H9 (cell line): ENCODE data around the gene PDE3B. TPM values are rescaled to one million over a fixed set of nuclear protein-coding genes. Genes with fewer than 3 reads are reported as not detected.

Experiments used
- DNase-seq: peaks from one replicate; pipeline ENCODE4 v3.0.0-alpha.2; 2017
- H2AFZ ChIP-seq: one replicate; pipeline ENCODE4 v1.6.1; 2013; ENCODE audit warnings: mild to moderate bottlenecking, low read length, control low read depth, moderate library complexity
- H2AK5ac ChIP-seq: 2 replicates; pipeline ENCODE4 v1.6.1; 2013; ENCODE audit warnings: low read length, control low read depth, mixed read lengths; ENCODE audit not compliant: insufficient read length
- H2BK120ac ChIP-seq: one replicate; pipeline ENCODE4 v1.6.1; 2013; ENCODE audit warnings: low read depth, mild to moderate bottlenecking, low read length, control low read depth, inconsistent platforms; ENCODE audit not compliant: poor library complexity, severe bottlenecking
- H2BK12ac ChIP-seq: 2 replicates; pipeline ENCODE4 v1.6.1; 2013; ENCODE audit warnings: low read length, control low read depth, mixed read lengths, low read depth; ENCODE audit not compliant: insufficient read length
- H2BK15ac ChIP-seq: 2 replicates; pipeline ENCODE4 v1.6.1; 2013; ENCODE audit warnings: low read depth, low read length, control low read depth
- H2BK20ac ChIP-seq: one replicate; pipeline ENCODE4 v1.6.1; 2013; ENCODE audit warnings: low read depth, mild to moderate bottlenecking, low read length, control low read depth, inconsistent platforms; ENCODE audit not compliant: poor library complexity, severe bottlenecking
- H2BK5ac ChIP-seq: 2 replicates; pipeline ENCODE4 v1.6.1; 2013; ENCODE audit warnings: low read length, control low read depth, mixed read lengths; ENCODE audit not compliant: insufficient read length
- H3K14ac ChIP-seq: 2 replicates; pipeline ENCODE4 v1.6.1; 2013; ENCODE audit warnings: low read length, control low read depth; ENCODE audit not compliant: insufficient read depth
- H3K18ac ChIP-seq: 2 replicates; pipeline ENCODE4 v1.6.1; 2013; ENCODE audit warnings: low read depth, mild to moderate bottlenecking, mixed read lengths, low read length, control low read depth; ENCODE audit not compliant: insufficient read length
- H3K23ac ChIP-seq: 2 replicates; pipeline ENCODE4 v1.6.1; 2013; ENCODE audit warnings: low read length, control low read depth, mixed read lengths, low read depth; ENCODE audit not compliant: insufficient read length
- H3K23me2 ChIP-seq: 2 replicates; pipeline ENCODE4 v1.6.1; 2013; ENCODE audit warnings: low read depth, mild to moderate bottlenecking, mixed read lengths, low read length, control low read depth; ENCODE audit not compliant: insufficient read length, poor library complexity, severe bottlenecking
- H3K27ac ChIP-seq: 2 replicates; pipeline ENCODE4 v1.5.1; 2013; ENCODE audit warnings: low read length, control low read depth, mixed read lengths, low read depth; ENCODE audit not compliant: insufficient read length
- H3K27me3 ChIP-seq: 2 replicates; pipeline ENCODE4 v1.6.1; 2013; ENCODE audit warnings: low read length, control low read depth, inconsistent platforms; ENCODE audit not compliant: insufficient read depth
- H3K4ac ChIP-seq: 2 replicates; pipeline ENCODE4 v1.6.1; 2013; ENCODE audit warnings: low read depth, mild to moderate bottlenecking, control low read depth, inconsistent platforms, low read length, moderate library complexity
- H3K4me1 ChIP-seq: 2 replicates; pipeline ENCODE4 v1.6.1; 2013; ENCODE audit warnings: low read length, control low read depth, inconsistent platforms; ENCODE audit not compliant: insufficient read depth
- H3K4me2 ChIP-seq: 2 replicates; pipeline ENCODE4 v1.6.1; 2013; ENCODE audit warnings: low read length, control low read depth, mixed read lengths; ENCODE audit not compliant: insufficient read length, insufficient read depth
- H3K56ac ChIP-seq: 2 replicates; pipeline ENCODE4 v1.6.1; 2013; ENCODE audit warnings: low read depth, mild to moderate bottlenecking, mixed read lengths, low read length, control low read depth; ENCODE audit not compliant: insufficient read length
- H3K79me1 ChIP-seq: 2 replicates; pipeline ENCODE4 v1.6.1; 2013; ENCODE audit warnings: low read depth, mild to moderate bottlenecking, moderate library complexity, low read length, control low read depth, inconsistent platforms; ENCODE audit not compliant: insufficient read depth, poor library complexity, severe bottlenecking
- H3K79me2 ChIP-seq: 2 replicates; pipeline ENCODE4 v1.6.1; 2013; ENCODE audit warnings: low read length, control low read depth, inconsistent platforms; ENCODE audit not compliant: insufficient read depth
- H3K9ac ChIP-seq: 2 replicates; pipeline ENCODE4 v1.6.1; 2013; ENCODE audit warnings: low read length, control low read depth, mixed read lengths; ENCODE audit not compliant: insufficient read length; ENCODE audit errors: extremely low read depth
- H3K9me3 ChIP-seq: one replicate; pipeline ENCODE4 v1.6.1; 2013; ENCODE audit warnings: low read depth, low read length, inconsistent platforms; ENCODE audit not compliant: control insufficient read depth
- H3T11ph ChIP-seq: one replicate; pipeline ENCODE4 v1.6.1; 2013; ENCODE audit warnings: mild to moderate bottlenecking, low read length, control low read depth, inconsistent platforms
- H4K20me1 ChIP-seq: one replicate; pipeline ENCODE4 v1.6.1; 2013; ENCODE audit not compliant: control insufficient read depth, insufficient read length, insufficient read depth
- H4K5ac ChIP-seq: 2 replicates; pipeline ENCODE4 v1.6.1; 2013; ENCODE audit warnings: low read depth, mild to moderate bottlenecking, mixed read lengths, low read length, control low read depth; ENCODE audit not compliant: insufficient read length
- H4K8ac ChIP-seq: replicated peaks from 2 replicates; pipeline ENCODE4 v1.6.1; 2013; ENCODE audit warnings: low read length, control low read depth, mixed read lengths, low read depth; ENCODE audit not compliant: insufficient read length
- H4K91ac ChIP-seq: 2 replicates; pipeline ENCODE4 v1.6.1; 2013; ENCODE audit warnings: low read depth, mild to moderate bottlenecking, moderate library complexity, mixed read lengths, low read length, control low read depth; ENCODE audit not compliant: insufficient read length
- H3K27ac Mint-ChIP-seq, 3 experiments: 2 replicates in 2 of 3; 3 replicates in 1 of 3; pipeline ENCODE4 v1.8.0; 2020 to 2021; ENCODE audit warnings: mixed read lengths in 3 of 3, mild to moderate bottlenecking in 1 of 3, moderate library complexity in 1 of 3
- H3K27me3 Mint-ChIP-seq: 2 replicates; pipeline ENCODE4 v1.8.0; 2021; ENCODE audit warnings: low read depth, mild to moderate bottlenecking, moderate library complexity, mixed read lengths
- H3K36me3 Mint-ChIP-seq, 3 experiments: 2 replicates in 2 of 3; 3 replicates in 1 of 3; pipeline ENCODE4 v1.8.0; 2020 to 2021; ENCODE audit warnings: low read depth in 3 of 3, mixed read lengths in 3 of 3; ENCODE audit not compliant: insufficient read depth in 1 of 3
- H3K4me1 Mint-ChIP-seq, 2 experiments: 2 replicates each; pipeline ENCODE4 v1.8.0; 2020; ENCODE audit warnings: mixed read lengths in 2 of 2
- H3K4me3 Mint-ChIP-seq, 2 experiments: 2 replicates in 1 of 2; 3 replicates in 1 of 2; pipeline ENCODE4 v1.8.0; 2020 to 2021; ENCODE audit warnings: mild to moderate bottlenecking in 2 of 2, mixed read lengths in 2 of 2, moderate library complexity in 1 of 2
- H3K9me3 Mint-ChIP-seq, 2 experiments: 2 replicates in 1 of 2; 3 replicates in 1 of 2; pipeline ENCODE4 v1.8.0; 2020; ENCODE audit warnings: mild to moderate bottlenecking in 2 of 2, mixed read lengths in 2 of 2, moderate library complexity in 1 of 2
- CTCF ChIP-seq: fragments of 200-600 bp; sonication (generic); conservative IDR thresholded peaks from 3 replicates; pipeline ENCODE4 v1.8.0; 2021; ENCODE audit warnings: antibody characterized with exemption, mild to moderate bottlenecking
- WGBS: extraction: QIAGEN DNeasy Blood & Tissue Kit; methylation state at CpG from one replicate; pipeline ENCODE4 v1.1.7; 2013; ENCODE audit warnings: missing lambda C conversion rate, low lambda C conversion rate, mixed read lengths; ENCODE audit not compliant: insufficient read length; ENCODE audit errors: extremely low coverage; 5-methylcytosine and 5-hydroxymethylcytosine counted together
- total RNA-seq: library from RNA; stranded (reverse); gene quantifications from 2 replicates; pipeline ENCODE4 v1.2.1, GENCODE V29; 2021

PDE3B gene
- total RNA-seq, 1 experiment from 2014 or later, result 6.6 TPM

GRCh38 chr11:14842002-14842401 is 198.4 kb downstream of the PDE3B start:
- Mint-ChIP-seq H3K4me3 (no peak overlapping the region), H3K27me3 (no peaks in the 10 kb centered on the region), H3K9me3 (peaks cover 7 to 13% of the 10 kb centered on the region in 2 experiments; a peak in 4 of 5 replicates), H3K36me3 (peaks cover 14 to 18% (median 16%) of the 10 kb centered on the region in 3 experiments; a peak in 6 of 7 replicates), H3K27ac (no peak overlapping the region), H3K4me1 (peaks cover 0 to 2% of the 10 kb centered on the region in 2 experiments; a peak in 1 of 4 replicates)
- no peak overlapping the region for H4K8ac ChIP-seq
- no peak overlapping the region for H2BK20ac ChIP-seq
- no peaks in the 10 kb centered on the region for H3K27me3 ChIP-seq
- H3K27ac ChIP-seq, result no peak overlapping the region
- no peak overlapping the region for H3K4me2 ChIP-seq
- H3K79me1 ChIP-seq, result no peaks in the 10 kb centered on the region
- no peaks in the 10 kb centered on the region for H3K79me2 ChIP-seq
- no peak for TF ChIP-seq CTCF
- H2BK15ac ChIP-seq, result no peak overlapping the region
- no peak overlapping the region for H3K14ac ChIP-seq
- H3K9ac ChIP-seq, result no peak overlapping the region
- no peak overlapping the region for H3T11ph ChIP-seq
- no peaks in the 10 kb centered on the region for H3K9me3 ChIP-seq
- no peaks in the 10 kb centered on the region for H3K23me2 ChIP-seq
- H3K4ac ChIP-seq, result no peak overlapping the region
- H3K23ac ChIP-seq, result no peak overlapping the region
- no peak overlapping the region for H2AFZ ChIP-seq
- no peak overlapping the region for H4K91ac ChIP-seq
- H3K18ac ChIP-seq, result no peak overlapping the region
- no peak overlapping the region for H2BK12ac ChIP-seq
- H3K56ac ChIP-seq, result no peak overlapping the region
- no peak overlapping the region for H4K5ac ChIP-seq
- H2AK5ac ChIP-seq, result no peak overlapping the region
- no peak for DNase-seq
- H3K4me1 ChIP-seq, result no peaks in the 10 kb centered on the region
- H2BK5ac ChIP-seq, result no peak overlapping the region
- no peaks in the 10 kb centered on the region for H4K20me1 ChIP-seq
- no CpG with 5 or more reads among the region's 3 CpGs for WGBS
- no peak overlapping the region for H2BK120ac ChIP-seq
